Measurements from ENCODE around the gene PLXNA4.

The PLXNA4 gene

DNA sequence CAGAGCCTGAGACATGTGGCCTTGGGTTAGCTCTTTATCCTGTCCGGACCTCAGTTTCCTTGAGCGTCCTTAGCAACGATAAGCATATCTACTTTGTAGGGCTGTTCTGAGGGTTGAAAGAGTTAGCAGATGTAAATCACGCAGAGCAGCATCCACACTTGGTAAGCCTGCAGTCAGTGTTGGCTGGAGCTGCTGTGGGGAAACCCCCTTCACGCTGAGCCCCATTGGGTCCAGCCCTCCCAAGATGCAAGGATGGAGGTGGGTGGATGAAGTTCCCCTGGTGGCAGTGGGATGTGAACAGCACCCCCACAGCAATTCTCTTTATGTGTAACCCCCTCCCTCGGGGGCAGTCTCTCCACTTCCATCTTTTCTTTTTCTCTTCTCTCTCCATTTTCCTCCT is 109.9 kb downstream of the PLXNA4 start:
- no peak overlapping the region for H3K9ac ChIP-seq (ENCODE audit: low read length)
- H3K9me3 ChIP-seq (ENCODE audit: insufficient read depth, low read depth, low read length): no peaks in the 10 kb centered on the region
- no peaks in the 10 kb centered on the region for H3K79me2 ChIP-seq (ENCODE audit: control insufficient read depth, insufficient read depth, low read length, poor library complexity)
- H2BK120ac ChIP-seq (ENCODE audit: insufficient read depth, low read length, poor library complexity): no peak overlapping the region
- no peak overlapping the region for H3K27ac ChIP-seq (ENCODE audit: low read depth, low read length)
- H3K27me3 ChIP-seq (ENCODE audit: insufficient read depth, low read length): no peaks in the 10 kb centered on the region
- H3K23ac ChIP-seq (ENCODE audit: low read length): no peak overlapping the region
- DNase-seq: no peak
- no peaks in the 10 kb centered on the region for H3K79me1 ChIP-seq (ENCODE audit: low read length)
- no peak overlapping the region for H4K12ac ChIP-seq (ENCODE audit: low read depth, low read length)
- H3K4ac ChIP-seq (ENCODE audit: low read depth, low read length): no peak overlapping the region
- WGBS (ENCODE audit: extremely low coverage, insufficient coverage, insufficient read length): no CpG with 5 or more reads among the region's 6 CpGs
- H2AK5ac ChIP-seq (ENCODE audit: low read length): no peak overlapping the region
- no peak overlapping the region for H4K91ac ChIP-seq (ENCODE audit: low read depth, low read length)
- no peak overlapping the region for H2BK5ac ChIP-seq (ENCODE audit: low read depth, low read length, poor library complexity)
- no peak overlapping the region for H3K4me2 ChIP-seq (ENCODE audit: low read length)
- no peak overlapping the region for H2BK12ac ChIP-seq (ENCODE audit: low read length)
- no peak overlapping the region for H3K18ac ChIP-seq (ENCODE audit: low read length)
- no peak overlapping the region for H3K4me3 ChIP-seq (ENCODE audit: low read depth, low read length)
- H3K36me3 ChIP-seq (ENCODE audit: control insufficient read depth in 1 of 2, insufficient read depth in 2 of 2, low read length in 2 of 2): no peaks in the 10 kb centered on the region
- no peak overlapping the region for H2AFZ ChIP-seq (ENCODE audit: insufficient read depth, low read length, poor library complexity)
- H3K14ac ChIP-seq (ENCODE audit: low read length): no peak overlapping the region
- H4K8ac ChIP-seq (ENCODE audit: low read depth, low read length): no peak overlapping the region
- H3K4me1 ChIP-seq (ENCODE audit: control insufficient read depth in 1 of 2, insufficient read depth in 2 of 2, low read length in 2 of 2): peaks cover 3 to 8% of the 10 kb centered on the region in 2 experiments

DNA sequence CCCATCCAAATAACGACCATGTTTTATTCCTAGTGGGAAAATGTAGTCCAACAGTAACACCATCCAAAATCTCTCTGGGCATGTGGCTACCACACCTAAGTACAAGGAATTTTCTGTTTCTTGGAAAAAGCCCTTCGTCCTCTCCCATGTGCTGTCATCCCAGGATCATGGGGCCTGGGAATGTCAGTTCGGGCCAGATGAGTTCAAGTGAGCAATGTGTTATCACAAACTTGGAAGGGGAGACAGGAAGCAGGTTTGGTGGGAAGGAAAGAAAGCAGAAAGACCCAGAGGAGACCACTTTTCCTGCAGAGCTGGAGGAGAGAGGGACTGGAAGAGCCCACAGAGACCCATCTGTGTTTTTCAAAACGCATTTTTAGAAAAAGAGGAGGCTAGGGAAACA is 110.8 kb downstream of the PLXNA4 start:
- Histone ChIP-seq H4K91ac (ENCODE audit: low read depth, low read length) (no peak overlapping the region), H3K18ac (ENCODE audit: low read length) (no peak overlapping the region), H3K27me3 (ENCODE audit: insufficient read depth, low read length) (no peaks in the 10 kb centered on the region), H4K8ac (ENCODE audit: low read depth, low read length) (no peak overlapping the region), H2AK5ac (ENCODE audit: low read length) (no peak overlapping the region), H2BK5ac (ENCODE audit: low read depth, low read length, poor library complexity) (no peak overlapping the region), H2BK12ac (ENCODE audit: low read length) (no peak overlapping the region), H3K9ac (ENCODE audit: low read length) (no peak overlapping the region), H3K23ac (ENCODE audit: low read length) (no peak overlapping the region), H3K4me2 (ENCODE audit: low read length) (no peak overlapping the region), H2AFZ (ENCODE audit: insufficient read depth, low read length, poor library complexity) (no peak overlapping the region), H2BK120ac (ENCODE audit: insufficient read depth, low read length, poor library complexity) (no peak overlapping the region), H3K36me3 (ENCODE audit: control insufficient read depth in 1 of 2, insufficient read depth in 2 of 2, low read length in 2 of 2) (no peaks in the 10 kb centered on the region), H3K4ac (ENCODE audit: low read depth, low read length) (no peak overlapping the region), H3K14ac (ENCODE audit: low read length) (no peak overlapping the region), H3K9me3 (ENCODE audit: insufficient read depth, low read depth, low read length) (no peaks in the 10 kb centered on the region), H4K12ac (ENCODE audit: low read depth, low read length) (no peak overlapping the region), H3K79me1 (ENCODE audit: low read length) (no peaks in the 10 kb centered on the region), H3K4me1 (ENCODE audit: control insufficient read depth in 1 of 2, insufficient read depth in 2 of 2, low read length in 2 of 2) (peaks cover 0 to 5% of the 10 kb centered on the region in 2 experiments), H3K4me3 (ENCODE audit: low read depth, low read length) (no peak overlapping the region), H3K27ac (ENCODE audit: low read depth, low read length) (no peak overlapping the region), H3K79me2 (ENCODE audit: control insufficient read depth, insufficient read depth, low read length, poor library complexity) (no peaks in the 10 kb centered on the region)
- no peak for DNase-seq
- no CpG with 5 or more reads among the region's 4 CpGs for WGBS (ENCODE audit: extremely low coverage, insufficient coverage, insufficient read length)

- Histone ChIP-seq H2BK12ac (ENCODE audit: low read length) (no peak overlapping the region), H3K4me3 (ENCODE audit: low read depth, low read length) (no peak overlapping the region), H3K14ac (ENCODE audit: low read length) (no peak overlapping the region), H2AFZ (ENCODE audit: insufficient read depth, low read length, poor library complexity) (no peak overlapping the region), H3K79me2 (ENCODE audit: control insufficient read depth, insufficient read depth, low read length, poor library complexity) (no peaks in the 10 kb centered on the region), H3K4me1 (ENCODE audit: control insufficient read depth in 1 of 2, insufficient read depth in 2 of 2, low read length in 2 of 2) (peaks cover 0 to 4% of the 10 kb centered on the region in 2 experiments), H2AK5ac (ENCODE audit: low read length) (no peak overlapping the region), H3K4me2 (ENCODE audit: low read length) (no peak overlapping the region), H4K8ac (ENCODE audit: low read depth, low read length) (no peak overlapping the region), H3K9me3 (ENCODE audit: insufficient read depth, low read depth, low read length) (no peaks in the 10 kb centered on the region), H3K4ac (ENCODE audit: low read depth, low read length) (no peak overlapping the region), H3K36me3 (ENCODE audit: control insufficient read depth in 1 of 2, insufficient read depth in 2 of 2, low read length in 2 of 2) (no peaks in the 10 kb centered on the region), H3K79me1 (ENCODE audit: low read length) (no peaks in the 10 kb centered on the region), H3K27me3 (ENCODE audit: insufficient read depth, low read length) (no peaks in the 10 kb centered on the region), H3K27ac (ENCODE audit: low read depth, low read length) (no peak overlapping the region), H4K12ac (ENCODE audit: low read depth, low read length) (no peak overlapping the region), H3K9ac (ENCODE audit: low read length) (no peak overlapping the region), H3K23ac (ENCODE audit: low read length) (no peak overlapping the region), H3K18ac (ENCODE audit: low read length) (no peak overlapping the region), H4K91ac (ENCODE audit: low read depth, low read length) (no peak overlapping the region), H2BK5ac (ENCODE audit: low read depth, low read length, poor library complexity) (no peak overlapping the region), H2BK120ac (ENCODE audit: insufficient read depth, low read length, poor library complexity) (no peak overlapping the region)
- WGBS (ENCODE audit: extremely low coverage, insufficient coverage, insufficient read length): no CpG with 5 or more reads among the region's 4 CpGs
- DNase-seq: peak; percentile 4 to 22
Measured at GRCh38 chr7:132464740-132465139, 111.5 kb downstream of the PLXNA4 start.

DNA sequence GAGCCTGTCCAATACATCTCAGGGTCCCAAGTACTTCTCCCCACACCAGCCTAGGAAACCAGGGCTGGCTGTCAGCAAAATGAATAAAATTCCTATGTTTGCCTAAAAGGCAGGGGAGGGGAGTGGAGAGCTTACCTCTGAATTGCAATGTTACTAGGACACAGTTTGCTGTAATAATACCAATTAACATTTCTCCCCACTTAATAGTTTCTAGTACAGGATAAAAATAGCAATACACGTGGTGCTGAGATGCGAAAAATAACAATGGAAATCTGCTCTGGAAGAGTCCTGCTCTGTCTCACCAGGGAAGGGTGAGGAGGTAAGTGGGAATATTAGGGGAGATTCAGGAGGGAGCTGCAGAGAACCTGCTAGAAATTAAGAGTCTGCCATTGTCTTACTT is 112.3 kb downstream of the PLXNA4 start:
- H2BK120ac ChIP-seq (ENCODE audit: insufficient read depth, low read length, poor library complexity): no peak overlapping the region
- no peaks in the 10 kb centered on the region for H3K36me3 ChIP-seq (ENCODE audit: control insufficient read depth in 1 of 2, insufficient read depth in 2 of 2, low read length in 2 of 2)
- no peak overlapping the region for H3K9ac ChIP-seq (ENCODE audit: low read length)
- H3K27ac ChIP-seq (ENCODE audit: low read depth, low read length): no peak overlapping the region
- H2BK12ac ChIP-seq (ENCODE audit: low read length): no peak overlapping the region
- no peak for DNase-seq
- H2AFZ ChIP-seq (ENCODE audit: insufficient read depth, low read length, poor library complexity): no peak overlapping the region
- H4K91ac ChIP-seq (ENCODE audit: low read depth, low read length): no peak overlapping the region
- no peak overlapping the region for H3K23ac ChIP-seq (ENCODE audit: low read length)
- no peaks in the 10 kb centered on the region for H3K79me1 ChIP-seq (ENCODE audit: low read length)
- peaks cover 0 to 4% of the 10 kb centered on the region in 2 experiments for H3K4me1 ChIP-seq (ENCODE audit: control insufficient read depth in 1 of 2, insufficient read depth in 2 of 2, low read length in 2 of 2)
- no peak overlapping the region for H4K12ac ChIP-seq (ENCODE audit: low read depth, low read length)
- H3K4me2 ChIP-seq (ENCODE audit: low read length): no peak overlapping the region
- no peak overlapping the region for H3K14ac ChIP-seq (ENCODE audit: low read length)
- H2AK5ac ChIP-seq (ENCODE audit: low read length): no peak overlapping the region
- no peak overlapping the region for H3K18ac ChIP-seq (ENCODE audit: low read length)
- no peak overlapping the region for H3K4ac ChIP-seq (ENCODE audit: low read depth, low read length)
- no peak overlapping the region for H3K4me3 ChIP-seq (ENCODE audit: low read depth, low read length)
- WGBS (ENCODE audit: extremely low coverage, insufficient coverage, insufficient read length): no CpG with 5 or more reads among the region's 2 CpGs
- no peak overlapping the region for H2BK5ac ChIP-seq (ENCODE audit: low read depth, low read length, poor library complexity)
- H4K8ac ChIP-seq (ENCODE audit: low read depth, low read length): no peak overlapping the region
- H3K27me3 ChIP-seq (ENCODE audit: insufficient read depth, low read length): no peaks in the 10 kb centered on the region
- no peaks in the 10 kb centered on the region for H3K79me2 ChIP-seq (ENCODE audit: control insufficient read depth, insufficient read depth, low read length, poor library complexity)
- no peaks in the 10 kb centered on the region for H3K9me3 ChIP-seq (ENCODE audit: insufficient read depth, low read depth, low read length)

Measured in trophoblast cell (in vitro differentiated cells and primary cell).